Pancreas (tissue), 10 donors: ENCODE results near the gene COL20A1. TPM values are rescaled to one million over a fixed set of nuclear protein-coding genes. Genes with fewer than 3 reads are reported as not detected.
A peak's percentile ranks its signal among the peaks of the same experiment; 100 is the strongest.
"Not testable (repeated sequence)": the region's sequence is repeated elsewhere in the genome, so short reads cannot be mapped to it uniquely, and the experiment has no call there.

ENCODE experiments used
- ATAC-seq, 4 donors: fragments of 200-7000 bp; cut with Tn5 transposase; one replicate each; pipeline versions ENCODE4 v1.8.0 to v1.9.1; 2020; ENCODE audit warnings: mild to moderate bottlenecking in 4 of 4, moderate library complexity in 4 of 4
- DNase-seq, 6 donors: peaks; one replicate each; pipeline ENCODE4 v3.0.0-alpha.2; 2020
- FAIRE-seq: peaks from 2 replicates; lab custom pipeline; 2012; peaks lifted over from hg19 to GRCh38; lab: Jason Lieb, UNC
- H3K27ac ChIP-seq, 4 donors: fragments of 200-600 bp; sonication (generic); 1 replicate in 3 of 4; 2 replicates in 1 of 4; pipeline versions ENCODE4 v1.5.0 to v1.8.0; 2020
- H3K27me3 ChIP-seq, 4 donors: fragments of 200-600 bp; one replicate each; pipeline ENCODE4 v1.8.0; 2021
- H3K36me3 ChIP-seq, 3 donors: fragments of 200-600 bp; sonication (generic) in 1 of 3; one replicate each; pipeline versions ENCODE4 v1.5.0 to v1.8.0; 2020 to 2021
- H3K4me1 ChIP-seq, 3 donors: fragments of 200-600 bp; one replicate each; pipeline ENCODE4 v1.8.0; 2021
- H3K4me3 ChIP-seq, 4 donors: fragments of 200-600 bp; sonication (generic) in 2 of 4; one replicate each; pipeline versions ENCODE4 v1.5.0 to v1.8.0; 2020 to 2021
- H3K9me3 ChIP-seq, 4 donors: fragments of 200-600 bp; one replicate each; pipeline ENCODE4 v1.8.0; 2021
- WGBS, 2 donors: extraction: QIAGEN DNeasy Blood & Tissue Kit; methylation state at CpG; one replicate each; pipeline ENCODE4 v1.1.7; 2013; 5-methylcytosine and 5-hydroxymethylcytosine counted together
- intact Hi-C, 3 donors: fragments of 100-400 bp; cut with DNase I; formaldehyde crosslinking; loops; one replicate each; pipeline versions ENCODE4 v1.11.1 to v1.14.2; 2022
- polyA plus RNA-seq, 2 donors: library from polyadenylated mRNA; stranded (reverse); fragments of 200-250 nt; gene quantifications; one replicate each; pipeline ENCODE4 v1.2.3, GENCODE V29; 2013
- total RNA-seq, 6 donors: library from RNA; stranded (reverse); fragmentation: NEBNext Ultra II Directional in 4 of 6; extraction: Animal tissue kit (Norgen Biotek cat#: 25700) in 4 of 6; gene quantifications; one replicate each; pipeline versions ENCODE4 v1.2.1 to v1.2.4, GENCODE V29; 2021 to 2023
- TF ChIP-seq, protein P1 (sequence below), 4 donors: fragments of 200-600 bp; sonication (generic) in 3 of 4; IDR thresholded peaks; one replicate each; pipeline versions ENCODE4 v1.5.0 to v1.8.0; 2021; ENCODE audit warnings: antibody characterized with exemption in 4 of 4
- donor health status: healthy with polysubstance abuse.
- donor health status: DM: no; HTN: no; CAD: no; lungs with moderate emphysema.
- donor health status: DM: no; HTN: no; CAD: no.
- donor health status: control.
- donor health status: control.
- donor health status: Bipolar disorder and iron deficiency.
- donor health status: DM: yes; HTN: yes; CAD: no.
- donor health status: DM: no; HTN: no; CAD: no.
- donor health status: DM: no; HTN: no; CAD: no.
- donor health status: DM: yes; HTN: yes; CAD: no.

COL20A1 gene
- total and polyA plus RNA-seq, 8 donors = 0.05 TPM; not detected in 7

DNA sequence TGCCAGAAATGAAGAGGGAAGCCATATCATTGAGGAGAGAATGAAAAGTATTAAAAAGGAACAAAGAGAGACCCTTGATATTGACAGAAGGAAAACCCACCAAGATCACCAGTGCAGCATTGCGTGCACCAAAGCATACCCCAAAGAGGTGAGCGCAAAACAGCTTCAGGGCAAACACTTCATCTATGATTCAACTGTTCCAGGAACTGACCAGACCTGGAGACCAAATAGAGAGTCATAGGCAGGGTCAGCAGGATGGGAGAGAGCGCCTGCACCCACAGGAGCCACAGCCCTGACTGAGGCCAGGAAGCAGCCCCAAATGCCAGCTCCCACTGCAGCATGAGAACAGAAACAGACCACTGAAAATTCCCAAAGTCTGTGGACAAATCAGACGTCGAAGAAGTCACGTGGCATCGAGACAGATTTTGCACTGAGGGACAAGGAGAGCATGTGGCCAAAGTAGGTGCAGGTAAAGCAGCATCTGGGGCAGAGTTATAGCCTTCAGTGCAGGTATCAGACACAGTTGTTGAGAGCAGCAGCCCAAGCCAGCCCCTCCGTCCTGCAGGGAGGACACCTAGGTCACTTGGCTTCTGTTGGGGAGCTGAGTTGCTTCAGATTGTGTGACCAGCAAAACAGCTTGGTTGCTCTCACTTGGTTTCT is 38.9 kb downstream of the COL20A1 start:
- intact Hi-C loops = no loop called here
- no peaks in the 10 kb centered on the region for H3K36me3 ChIP-seq
- 80 to 87% methylated on average over 8 of the region's 8 CpGs for WGBS, 2 donors
- TF ChIP-seq, protein P1, sequence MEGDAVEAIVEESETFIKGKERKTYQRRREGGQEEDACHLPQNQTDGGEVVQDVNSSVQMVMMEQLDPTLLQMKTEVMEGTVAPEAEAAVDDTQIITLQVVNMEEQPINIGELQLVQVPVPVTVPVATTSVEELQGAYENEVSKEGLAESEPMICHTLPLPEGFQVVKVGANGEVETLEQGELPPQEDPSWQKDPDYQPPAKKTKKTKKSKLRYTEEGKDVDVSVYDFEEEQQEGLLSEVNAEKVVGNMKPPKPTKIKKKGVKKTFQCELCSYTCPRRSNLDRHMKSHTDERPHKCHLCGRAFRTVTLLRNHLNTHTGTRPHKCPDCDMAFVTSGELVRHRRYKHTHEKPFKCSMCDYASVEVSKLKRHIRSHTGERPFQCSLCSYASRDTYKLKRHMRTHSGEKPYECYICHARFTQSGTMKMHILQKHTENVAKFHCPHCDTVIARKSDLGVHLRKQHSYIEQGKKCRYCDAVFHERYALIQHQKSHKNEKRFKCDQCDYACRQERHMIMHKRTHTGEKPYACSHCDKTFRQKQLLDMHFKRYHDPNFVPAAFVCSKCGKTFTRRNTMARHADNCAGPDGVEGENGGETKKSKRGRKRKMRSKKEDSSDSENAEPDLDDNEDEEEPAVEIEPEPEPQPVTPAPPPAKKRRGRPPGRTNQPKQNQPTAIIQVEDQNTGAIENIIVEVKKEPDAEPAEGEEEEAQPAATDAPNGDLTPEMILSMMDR (IDR thresholded peaks at IDR 0.05) = no peak
- H3K4me3 ChIP-seq = no peak overlapping the region
- H3K4me1 ChIP-seq = no peaks in the 10 kb centered on the region
- no peak overlapping the region for H3K27ac ChIP-seq
- DNase-seq (peak in 1 of 6 donors; percentile 14), ATAC-seq (no peak), FAIRE-seq (no peak)
- H3K27me3 ChIP-seq = peaks cover 0 to 5% (median 0%) of the 10 kb centered on the region in 4 donors
- H3K9me3 ChIP-seq = no peaks in the 10 kb centered on the region

DNA sequence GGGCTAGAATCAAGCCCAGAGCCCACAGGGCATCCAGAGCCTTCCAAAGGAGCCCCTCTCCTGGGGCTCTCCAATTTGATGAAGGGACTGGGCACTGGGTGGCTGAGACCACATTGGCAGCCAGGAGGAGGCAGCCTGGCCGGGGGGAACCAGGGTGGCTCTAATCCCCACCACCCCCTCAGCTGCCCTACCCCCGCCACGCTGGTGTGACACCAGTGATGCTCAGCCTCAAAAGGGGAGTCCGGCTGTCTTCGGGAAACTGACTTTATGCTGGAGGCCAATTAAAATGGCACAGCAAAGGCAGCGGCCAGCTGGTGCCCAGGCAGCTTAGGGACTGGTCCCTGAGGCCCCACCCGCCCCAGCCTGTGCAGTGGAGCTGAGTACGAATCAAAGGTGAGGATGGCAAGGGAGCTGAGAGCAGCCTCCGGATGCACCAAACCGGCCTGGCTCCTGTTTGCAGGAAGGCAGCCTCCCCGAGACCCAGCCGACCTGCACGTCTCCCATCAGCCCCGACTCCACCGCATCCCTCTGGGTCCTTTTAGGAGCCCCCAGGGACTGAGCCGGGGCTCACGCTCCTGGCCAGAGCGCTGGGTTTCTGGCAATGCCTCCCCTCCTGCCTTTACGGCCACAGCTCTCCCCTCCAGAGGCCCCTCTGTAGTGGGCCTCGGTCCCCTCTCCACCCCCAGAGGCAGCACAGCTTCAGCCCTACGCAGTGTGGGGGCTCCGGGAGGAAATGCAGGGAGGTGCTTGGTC is 39.7 kb downstream of the COL20A1 start:
- Histone ChIP-seq H3K36me3 (no peaks in the 10 kb centered on the region), H3K4me3 (no peak overlapping the region), H3K27me3 (peaks cover 0 to 5% (median 0%) of the 10 kb centered on the region in 4 donors), H3K9me3 (no peaks in the 10 kb centered on the region), H3K4me1 (no peaks in the 10 kb centered on the region), H3K27ac (no peak overlapping the region)
- FAIRE-seq (no peak), DNase-seq (peak in 2 of 6 donors; percentile 11 to 40), ATAC-seq (no peak)
- 65 to 74% methylated on average over 22 of the region's 22 CpGs for WGBS, 2 donors
- TF ChIP-seq, protein P1 (IDR thresholded peaks at IDR 0.05) = no peak
- intact Hi-C loops = no loop called here

DNA sequence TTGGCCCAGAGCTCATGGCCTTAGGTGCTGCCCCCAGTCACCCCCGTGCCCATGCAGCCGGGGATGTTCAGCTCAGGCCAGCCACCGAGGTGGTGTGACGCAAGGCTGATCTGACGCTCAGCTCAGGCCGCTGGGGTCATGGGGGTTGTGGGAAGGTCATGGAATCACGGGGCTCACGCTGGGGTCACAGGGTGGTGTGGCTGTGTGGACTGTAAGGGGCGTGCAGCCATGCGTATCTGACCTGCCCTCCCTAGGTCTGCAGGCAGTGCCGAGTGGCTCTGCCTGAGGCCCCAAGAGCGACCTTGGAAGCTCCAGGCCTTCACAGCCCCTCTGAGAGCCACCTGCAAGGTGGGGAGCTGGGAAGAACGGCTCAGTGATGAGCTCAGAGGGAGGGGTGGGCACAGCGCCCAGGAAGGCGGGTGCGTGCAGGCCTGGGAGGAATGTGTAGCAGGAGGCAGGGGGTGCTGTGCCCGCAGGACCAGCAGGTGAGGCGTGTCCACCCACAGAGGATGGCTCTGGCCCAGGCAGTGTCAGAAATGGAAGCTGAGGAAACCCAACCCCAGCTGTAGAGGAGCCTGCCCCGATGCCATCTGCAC is 40.4 kb downstream of the COL20A1 start:
- Histone ChIP-seq H3K36me3 (no peaks in the 10 kb centered on the region), H3K27me3 (peaks cover 0 to 5% (median 0%) of the 10 kb centered on the region in 4 donors), H3K4me3 (no peak overlapping the region), H3K9me3 (no peaks in the 10 kb centered on the region), H3K4me1 (no peaks in the 10 kb centered on the region), H3K27ac (no peak overlapping the region)
- TF ChIP-seq, protein P1 (IDR thresholded peaks at IDR 0.05) = no peak
- WGBS, 2 donors = 59 to 63% methylated on average over 19 of the region's 19 CpGs
- FAIRE-seq (no peak), DNase-seq (peak in 1 of 6 donors; percentile 51), ATAC-seq (no peak)
- intact Hi-C loops = no loop called here

DNA sequence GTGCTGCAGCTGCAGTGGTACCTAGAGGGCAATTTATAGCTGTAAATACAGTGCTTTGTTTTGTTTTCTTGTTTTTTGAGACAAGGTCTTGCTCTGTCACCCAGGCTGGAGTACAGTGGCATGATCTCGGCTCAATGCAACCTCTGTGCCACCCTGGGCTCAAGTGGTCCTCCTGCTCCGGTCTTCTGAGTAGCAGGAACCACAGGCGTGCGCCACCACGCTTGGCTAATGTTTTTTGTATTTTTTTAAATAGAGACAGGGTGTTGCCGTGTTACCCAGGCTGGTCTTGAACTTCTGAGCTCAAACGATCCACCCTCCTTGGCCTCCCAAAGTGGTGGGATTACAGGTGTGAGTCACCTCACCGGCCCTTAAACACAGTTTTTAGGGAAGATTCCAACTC is 41.4 kb downstream of the COL20A1 start:
- FAIRE-seq (no peak), ATAC-seq (no peak), DNase-seq (peak in 1 of 6 donors; percentile 11)
- H3K9me3 ChIP-seq = no peaks in the 10 kb centered on the region
- H3K4me3 ChIP-seq = no peak overlapping the region
- no peaks in the 10 kb centered on the region for H3K4me1 ChIP-seq
- H3K27me3 ChIP-seq = peaks cover 0 to 5% (median 0%) of the 10 kb centered on the region in 4 donors
- intact Hi-C loops = no loop called here
- no peak overlapping the region for H3K27ac ChIP-seq
- 57 to 70% methylated on average over 8 of the region's 8 CpGs for WGBS, 2 donors
- H3K36me3 ChIP-seq = no peaks in the 10 kb centered on the region
- TF ChIP-seq, protein P1 (IDR thresholded peaks at IDR 0.05) = no peak

DNA sequence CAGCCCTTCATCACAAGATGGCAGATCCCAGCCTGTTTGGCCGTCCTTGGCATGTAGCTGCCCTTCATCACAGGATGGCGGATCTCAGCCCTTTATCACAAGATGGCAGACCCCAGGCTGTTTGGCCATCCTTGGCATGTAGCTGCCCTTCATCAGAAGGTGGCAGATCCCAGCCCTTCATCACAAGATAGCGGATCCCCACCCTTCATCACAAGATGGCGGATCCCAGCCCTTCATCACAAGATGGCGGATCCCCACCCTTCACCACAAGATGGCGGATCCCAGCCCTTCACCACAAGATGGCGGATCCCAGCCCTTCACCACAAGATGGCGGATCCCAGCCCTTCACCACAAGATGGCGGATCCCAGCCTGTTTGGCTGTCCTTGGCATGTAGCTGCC is 42.1 kb downstream of the COL20A1 start:
- DNase-seq, H3K27ac ChIP-seq, H3K4me3 ChIP-seq, ATAC-seq, intact Hi-C loops, FAIRE-seq, H3K4me1 ChIP-seq, H3K27me3 ChIP-seq, H3K9me3 ChIP-seq, H3K36me3 ChIP-seq: not testable (repeated sequence)
- WGBS, 2 donors = 73 to 84% methylated on average over 9 of the region's 9 CpGs
